Measurements from ENCODE around the gene FRMD4B.
A peak's percentile ranks its signal among the peaks of the same experiment; 100 is the strongest.

The FRMD4B gene

GRCh38 chr3:69141313-69141712 is 244.6 kb downstream of the FRMD4B start:
- in situ Hi-C loops (cut with MboI; ENCODE audit: low sequenced_read_pairs, unreplicated experiment) = no loop called here
- TF ChIP-seq CTCF (IDR thresholded peaks at IDR 0.05; ENCODE audit: borderline replicate concordance, control extremely low read depth, extremely low read depth, insufficient read depth, missing control alignments) = no peak
- no peak for DNase-seq (ENCODE audit: low spot score)

- DNase-seq (ENCODE audit: low spot score) = no peak
- in situ Hi-C loops (cut with MboI; ENCODE audit: low sequenced_read_pairs, unreplicated experiment) = no loop called here
- TF ChIP-seq CTCF (IDR thresholded peaks at IDR 0.05; ENCODE audit: borderline replicate concordance, control extremely low read depth, extremely low read depth, insufficient read depth, missing control alignments) = no peak
Measured at GRCh38 chr3:69137412-69137811, 248.5 kb downstream of the FRMD4B start.

GRCh38 chr3:69137005-69137404 is 248.9 kb downstream of the FRMD4B start:
- no peak for TF ChIP-seq CTCF (IDR thresholded peaks at IDR 0.05; ENCODE audit: borderline replicate concordance, control extremely low read depth, extremely low read depth, insufficient read depth, missing control alignments)
- no peak for DNase-seq (ENCODE audit: low spot score)
- in situ Hi-C loops (cut with MboI; ENCODE audit: low sequenced_read_pairs, unreplicated experiment) = no loop called here

GRCh38 chr3:69130689-69131088 is 255.2 kb downstream of the FRMD4B start:
- TF ChIP-seq CTCF (IDR thresholded peaks at IDR 0.05; ENCODE audit: borderline replicate concordance, control extremely low read depth, extremely low read depth, insufficient read depth, missing control alignments) = no peak
- in situ Hi-C loops (cut with MboI; ENCODE audit: low sequenced_read_pairs, unreplicated experiment) = no loop called here
- peak; percentile 17 for DNase-seq (ENCODE audit: low spot score)

GRCh38 chr3:69129531-69129930 is 256.4 kb downstream of the FRMD4B start:
- no peak for DNase-seq (ENCODE audit: low spot score)
- TF ChIP-seq CTCF (IDR thresholded peaks at IDR 0.05; ENCODE audit: borderline replicate concordance, control extremely low read depth, extremely low read depth, insufficient read depth, missing control alignments) = no peak
- in situ Hi-C loops (cut with MboI; ENCODE audit: low sequenced_read_pairs, unreplicated experiment) = no loop called here

- TF ChIP-seq CTCF (IDR thresholded peaks at IDR 0.05; ENCODE audit: borderline replicate concordance, control extremely low read depth, extremely low read depth, insufficient read depth, missing control alignments) = no peak
- in situ Hi-C loops (cut with MboI; ENCODE audit: low sequenced_read_pairs, unreplicated experiment) = no loop called here
Measured at GRCh38 chr3:69128509-69128908, 257.4 kb downstream of the FRMD4B start.

GRCh38 chr3:69126999-69127398 is 258.9 kb downstream of the FRMD4B start:
- in situ Hi-C loops (cut with MboI; ENCODE audit: low sequenced_read_pairs, unreplicated experiment) = no loop called here
- DNase-seq (ENCODE audit: low spot score) = no peak

More at GRCh38 chr3:69128509-69128908, 257.4 kb downstream of the FRMD4B start:
- DNase-seq (ENCODE audit: low spot score) = no peak

More at GRCh38 chr3:69126999-69127398, 258.9 kb downstream of the FRMD4B start:
- TF ChIP-seq CTCF (IDR thresholded peaks at IDR 0.05; ENCODE audit: borderline replicate concordance, control extremely low read depth, extremely low read depth, insufficient read depth, missing control alignments) = no peak
